Glutamatergic neuron (in vitro differentiated cells): ENCODE results near the gene CYP27C1. TPM values are rescaled to one million over a fixed set of nuclear protein-coding genes. Genes with fewer than 3 reads are reported as not detected.
"Not testable (repeated sequence)": the region's sequence is repeated elsewhere in the genome, so short reads cannot be mapped to it uniquely, and the experiment has no call there.

Experiments
- DNase-seq: peaks from one replicate; pipeline ENCODE4 v3.0.0; 2022
- H3K27ac Mint-ChIP-seq: one replicate; pipeline ENCODE4 v1.8.0; 2020; ENCODE audit warnings: mild to moderate bottlenecking, mixed read lengths, inconsistent platforms; ENCODE audit not compliant: unreplicated experiment
- H3K27me3 Mint-ChIP-seq: one replicate; pipeline ENCODE4 v1.8.0; 2020; ENCODE audit warnings: mild to moderate bottlenecking, moderate library complexity, mixed read lengths, inconsistent platforms; ENCODE audit not compliant: unreplicated experiment
- H3K36me3 Mint-ChIP-seq: one replicate; pipeline ENCODE4 v1.8.0; 2020; ENCODE audit warnings: mild to moderate bottlenecking, mixed read lengths, inconsistent platforms; ENCODE audit not compliant: unreplicated experiment
- H3K4me1 Mint-ChIP-seq: one replicate; pipeline ENCODE4 v1.8.0; 2020; ENCODE audit warnings: mild to moderate bottlenecking, low read depth, mixed read lengths, inconsistent platforms; ENCODE audit not compliant: unreplicated experiment
- H3K4me3 Mint-ChIP-seq: one replicate; pipeline ENCODE4 v1.8.0; 2020; ENCODE audit warnings: mild to moderate bottlenecking, mixed read lengths, inconsistent platforms; ENCODE audit not compliant: unreplicated experiment
- H3K9me3 Mint-ChIP-seq: one replicate; pipeline ENCODE4 v1.8.0; 2020; ENCODE audit warnings: mild to moderate bottlenecking, moderate library complexity, mixed read lengths, inconsistent platforms; ENCODE audit not compliant: unreplicated experiment
- CTCF ChIP-seq: fragments of 200-600 bp; sonication (generic); IDR thresholded peaks from one replicate; pipeline ENCODE4 v1.5.0; 2021; ENCODE audit not compliant: partially characterized antibody, unreplicated experiment
- total RNA-seq: library from RNA; stranded (reverse); fragmentation: NEBNext Ultra II Directional; extraction: Animal tissue kit (Norgen Biotek cat#: 25700); gene quantifications from one replicate; pipeline ENCODE4 v1.2.1, GENCODE V29; 2021; ENCODE audit not compliant: unreplicated experiment

The CYP27C1 gene
- total RNA-seq, 1 donor from 2014 or later: 4.3 TPM

- Mint-ChIP-seq H3K9me3 (peaks cover 7% of the 10 kb centered on the region), H3K27me3 (peaks cover 2% of the 10 kb centered on the region), H3K4me1 (no peaks in the 10 kb centered on the region), H3K4me3 (no peak overlapping the region), H3K27ac (no peak overlapping the region), H3K36me3 (peaks cover 11% of the 10 kb centered on the region)
- DNase-seq: no peak
- TF ChIP-seq CTCF: no peak
Measured at GRCh38 chr2:127239395-127239794, 19.3 kb upstream of the CYP27C1 start.

DNA sequence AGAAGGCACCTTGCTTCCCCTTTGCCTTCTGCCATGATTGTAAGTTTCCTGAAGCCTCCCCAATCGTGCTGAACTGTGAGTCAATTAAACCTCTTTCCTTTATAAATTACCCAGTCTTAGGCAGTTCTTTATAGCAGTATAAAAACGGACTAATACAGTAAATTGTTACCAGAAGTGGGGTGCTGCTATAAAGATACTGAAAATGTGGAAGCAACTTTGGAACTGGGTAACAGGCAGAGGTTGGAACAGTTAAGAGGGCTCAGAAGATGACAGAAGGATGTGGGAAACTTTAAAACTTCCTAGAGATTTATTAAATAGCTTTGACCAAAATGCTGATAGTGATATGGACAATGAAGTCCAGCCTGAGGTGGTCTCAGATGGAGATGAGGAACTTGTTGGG, 17.7 kb upstream of the CYP27C1 start:
- DNase-seq, H3K9me3 Mint-ChIP-seq, H3K27me3 Mint-ChIP-seq: not testable (repeated sequence)

GRCh38 chr2:127235082-127235702, 15.1 kb upstream of the CYP27C1 start:
- Mint-ChIP-seq H3K4me3 (no peak overlapping the region), H3K9me3 (peaks cover 6% of the 10 kb centered on the region), H3K4me1 (no peaks in the 10 kb centered on the region), H3K27me3 (peaks cover 4% of the 10 kb centered on the region), H3K36me3 (peaks cover 11% of the 10 kb centered on the region), H3K27ac (no peak overlapping the region)
- TF ChIP-seq CTCF: no peak
- no peak for DNase-seq

More for the DNA sequence above, 17.7 kb upstream of the CYP27C1 start:
- H3K4me1 Mint-ChIP-seq, H3K27ac Mint-ChIP-seq, H3K4me3 Mint-ChIP-seq: not testable (repeated sequence)
- peaks cover 11% of the 10 kb centered on the region for H3K36me3 Mint-ChIP-seq

- no peak for TF ChIP-seq CTCF
- Mint-ChIP-seq H3K27ac (no peak overlapping the region), H3K36me3 (peaks cover 5% of the 10 kb centered on the region), H3K4me3 (no peak overlapping the region), H3K4me1 (no peaks in the 10 kb centered on the region), H3K9me3 (peaks cover 4% of the 10 kb centered on the region), H3K27me3 (peaks cover 4% of the 10 kb centered on the region)
- no peak for DNase-seq
Measured at GRCh38 chr2:127233710-127234109, 13.6 kb upstream of the CYP27C1 start.

- Mint-ChIP-seq H3K27me3 (peaks cover 2% of the 10 kb centered on the region), H3K4me1 (no peaks in the 10 kb centered on the region), H3K27ac (no peak overlapping the region), H3K9me3 (no peaks in the 10 kb centered on the region), H3K4me3 (no peak overlapping the region), H3K36me3 (no peaks in the 10 kb centered on the region)
- DNase-seq: no peak
- TF ChIP-seq CTCF: no peak
Measured at GRCh38 chr2:127231130-127231865, 11.2 kb upstream of the CYP27C1 start.
